HG02642 (cell line): ENCODE data around the gene PPP2R2C.

ENCODE experiments used
- ATAC-seq: cut with Tn5 transposase; IDR thresholded peaks from one replicate; pipeline ENCODE4 v1.9.1; 2021; ENCODE audit warnings: mild to moderate bottlenecking; ENCODE audit not compliant: unreplicated experiment, poor library complexity

Gene PPP2R2C

DNA sequence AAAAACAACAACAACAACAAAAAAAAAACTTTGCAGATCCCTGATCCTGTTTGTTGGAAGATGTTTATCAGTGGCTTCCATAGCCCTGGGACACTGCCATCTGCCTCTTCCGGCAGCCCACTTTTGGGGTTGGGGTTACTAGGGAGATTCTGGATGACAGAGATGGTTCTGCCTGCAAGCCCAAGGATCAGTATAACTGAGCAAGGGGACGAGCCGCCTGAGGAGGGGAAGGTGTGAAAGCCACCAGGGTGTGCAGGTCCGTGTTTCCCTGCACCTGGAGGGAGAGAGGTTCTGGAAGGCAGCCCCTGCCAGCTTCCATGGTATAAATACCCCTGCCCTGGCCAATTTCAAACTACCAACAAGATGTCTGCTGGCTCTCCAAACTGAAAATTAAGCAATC, 41.5 kb downstream of the PPP2R2C start:
- ATAC-seq = no peak

GRCh38 chr4:6427439-6428090, 44.8 kb downstream of the PPP2R2C start:
- ATAC-seq = no peak

DNA sequence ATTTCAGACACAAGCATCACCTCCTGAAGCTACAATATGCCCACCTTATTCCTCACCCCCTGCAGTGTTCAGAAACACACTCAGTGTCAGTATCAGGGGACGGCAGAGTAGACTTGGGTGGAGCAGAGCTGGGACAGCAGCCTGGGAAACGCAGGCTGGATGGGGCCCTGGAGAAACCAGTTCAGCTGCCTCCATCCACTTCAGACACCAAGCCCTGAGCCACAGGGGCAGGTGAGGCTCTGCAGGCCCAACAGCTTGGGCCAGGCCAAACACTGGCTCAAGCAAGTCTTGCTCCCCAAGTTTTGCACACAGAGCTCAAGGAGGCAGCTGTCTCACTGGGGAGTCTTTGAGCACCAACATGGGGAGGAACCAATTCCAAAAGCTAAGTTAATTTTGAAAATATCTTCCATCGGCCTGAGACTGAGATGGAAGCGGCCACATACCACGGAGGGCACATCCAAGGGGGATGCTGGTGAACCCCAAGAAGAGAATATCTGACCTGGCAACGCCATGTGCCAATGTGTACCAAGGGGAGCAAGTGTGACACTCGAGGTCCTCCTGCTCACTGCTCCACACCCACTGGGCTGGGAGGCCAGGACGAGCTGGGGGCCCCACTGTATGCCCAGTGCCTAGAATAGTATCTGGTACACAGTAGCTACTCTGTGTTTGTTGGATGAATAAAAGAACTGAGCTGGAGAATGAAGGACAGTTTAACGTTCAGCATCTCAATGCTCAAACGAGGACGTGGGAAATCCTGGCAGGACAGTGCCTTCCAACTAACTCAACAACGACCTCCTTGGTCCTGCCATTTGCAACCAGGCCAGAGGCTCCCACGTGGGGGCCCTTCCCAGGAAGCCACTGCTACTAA, 45.6 kb downstream of the PPP2R2C start:
- no peak for ATAC-seq

GRCh38 chr4:6425911-6426310, 46.5 kb downstream of the PPP2R2C start:
- no peak for ATAC-seq

- ATAC-seq = no peak
Observed at GRCh38 chr4:6425336-6425735, 47.1 kb downstream of the PPP2R2C start.

GRCh38 chr4:6424425-6424824, 48.0 kb downstream of the PPP2R2C start:
- ATAC-seq = no peak

- peak; percentile 87 for ATAC-seq
Observed at GRCh38 chr4:6423575-6423974, 48.8 kb downstream of the PPP2R2C start.

- no peak for ATAC-seq
Observed at GRCh38 chr4:6422866-6423265, 49.5 kb downstream of the PPP2R2C start.

- no peak for ATAC-seq
Observed at GRCh38 chr4:6422105-6422504, 50.3 kb downstream of the PPP2R2C start.

DNA sequence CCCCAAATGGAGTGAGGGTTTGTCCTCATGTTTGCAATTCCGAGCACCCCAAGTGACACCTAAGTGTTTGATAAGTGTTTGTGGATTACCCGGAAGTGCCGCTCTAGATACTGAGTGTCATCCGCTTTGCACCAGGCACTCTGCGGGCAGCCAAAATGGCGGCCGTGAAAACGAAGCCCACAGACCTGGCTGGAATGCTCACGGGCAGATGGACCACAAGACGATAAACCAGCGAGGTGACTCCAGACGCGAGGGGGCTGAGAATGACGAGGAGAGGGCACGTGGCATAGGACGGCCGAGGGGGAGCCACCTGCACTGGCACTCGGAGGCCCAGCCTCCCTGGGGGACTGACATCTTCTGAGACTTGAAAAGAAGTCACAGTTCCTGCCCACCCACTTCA, 51.0 kb downstream of the PPP2R2C start:
- no peak for ATAC-seq

DNA sequence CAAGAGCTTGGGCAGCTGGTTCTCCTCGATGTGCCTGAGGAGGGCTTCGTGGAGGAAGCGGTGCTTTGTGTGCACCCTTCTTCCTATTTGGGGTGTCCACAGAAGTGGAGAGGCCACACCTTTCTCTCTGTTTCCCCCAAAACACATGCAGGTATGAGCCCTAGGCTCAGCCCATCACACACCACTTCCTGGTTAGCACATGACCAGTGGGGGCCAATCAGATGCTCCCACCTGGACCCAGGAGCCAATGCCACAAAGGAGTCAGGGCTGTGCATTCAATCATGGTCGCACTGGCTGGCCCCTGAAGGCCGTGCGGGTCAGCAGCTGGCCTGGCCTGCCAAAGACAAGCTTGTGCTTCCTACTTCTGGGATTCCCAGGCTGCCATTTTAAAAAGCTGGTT, 51.4 kb downstream of the PPP2R2C start:
- ATAC-seq = no peak

DNA sequence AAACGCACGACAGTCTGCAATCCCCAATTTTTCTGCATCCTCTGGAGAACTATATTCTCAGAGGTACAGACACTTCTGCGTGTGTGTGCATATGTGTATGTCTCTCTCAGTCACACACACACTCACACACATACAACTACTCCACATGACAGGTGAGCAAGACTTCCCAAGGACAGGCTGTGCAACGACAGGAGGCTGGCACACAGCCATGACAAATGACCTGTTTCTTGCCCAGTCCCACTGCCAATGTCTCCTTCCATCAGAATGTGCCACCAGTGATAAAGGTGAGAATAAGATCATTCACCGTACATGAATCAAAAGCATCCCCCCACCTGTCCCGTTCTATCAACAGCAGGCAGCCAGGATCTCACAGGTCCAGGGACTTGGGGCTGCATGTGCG, 52.4 kb downstream of the PPP2R2C start:
- no peak for ATAC-seq

- ATAC-seq = no peak
Observed at GRCh38 chr4:6419452-6420028, 52.9 kb downstream of the PPP2R2C start.

DNA sequence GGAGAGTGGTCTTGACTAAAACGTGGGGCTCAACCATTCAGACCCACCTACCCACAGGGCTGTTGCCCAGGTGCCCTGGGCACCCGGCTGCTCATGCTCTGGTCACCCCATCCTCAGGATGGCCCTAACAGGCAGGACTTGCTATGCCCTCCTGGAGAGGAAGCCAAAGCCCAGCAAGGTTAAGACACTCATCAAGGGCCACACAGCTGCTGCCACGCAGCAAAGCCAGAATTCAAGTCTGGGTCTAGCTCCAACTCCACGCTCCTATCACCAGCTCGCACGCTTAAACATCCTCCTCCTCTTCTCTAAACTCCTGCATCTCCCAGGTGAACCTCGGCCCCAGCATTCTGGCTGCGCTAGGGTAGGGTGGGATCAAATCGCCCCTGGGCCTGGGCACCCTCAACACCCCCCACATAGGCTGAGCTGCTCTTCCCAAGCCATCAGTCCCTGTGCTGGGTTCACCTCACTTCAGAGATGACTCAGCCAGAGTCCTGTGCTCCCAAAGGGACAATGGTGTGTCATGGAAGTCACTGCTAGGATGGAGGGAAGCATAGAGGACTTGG, 54.1 kb downstream of the PPP2R2C start:
- no peak for ATAC-seq

DNA sequence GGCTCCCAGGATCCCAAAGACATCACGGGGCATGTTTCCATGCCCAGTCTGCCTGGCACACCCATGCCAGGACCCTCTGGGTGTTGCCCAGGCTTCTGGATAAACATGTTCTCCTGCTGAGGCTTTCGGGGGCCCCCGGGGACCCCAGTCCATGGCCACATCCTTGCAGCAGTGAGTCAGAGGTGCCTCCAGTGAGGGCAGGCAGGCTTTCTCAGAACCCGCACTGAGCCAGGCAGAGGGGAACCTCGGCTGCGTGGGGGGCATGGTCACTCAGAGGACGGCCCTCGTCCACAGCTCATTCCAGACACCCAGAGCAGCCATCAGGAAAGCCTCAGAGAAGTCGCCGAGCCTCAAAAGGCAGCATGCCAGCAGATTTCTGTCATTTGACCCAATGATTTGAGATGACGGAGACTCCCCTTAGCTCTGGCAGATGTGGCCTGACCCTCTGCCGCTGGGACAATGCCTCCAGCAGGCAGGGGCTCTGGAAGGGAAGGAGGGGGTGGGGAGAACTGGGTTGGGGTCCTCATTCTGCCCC, 54.8 kb downstream of the PPP2R2C start:
- no peak for ATAC-seq

GRCh38 chr4:6416518-6417286, 55.7 kb downstream of the PPP2R2C start:
- ATAC-seq = no peak

DNA sequence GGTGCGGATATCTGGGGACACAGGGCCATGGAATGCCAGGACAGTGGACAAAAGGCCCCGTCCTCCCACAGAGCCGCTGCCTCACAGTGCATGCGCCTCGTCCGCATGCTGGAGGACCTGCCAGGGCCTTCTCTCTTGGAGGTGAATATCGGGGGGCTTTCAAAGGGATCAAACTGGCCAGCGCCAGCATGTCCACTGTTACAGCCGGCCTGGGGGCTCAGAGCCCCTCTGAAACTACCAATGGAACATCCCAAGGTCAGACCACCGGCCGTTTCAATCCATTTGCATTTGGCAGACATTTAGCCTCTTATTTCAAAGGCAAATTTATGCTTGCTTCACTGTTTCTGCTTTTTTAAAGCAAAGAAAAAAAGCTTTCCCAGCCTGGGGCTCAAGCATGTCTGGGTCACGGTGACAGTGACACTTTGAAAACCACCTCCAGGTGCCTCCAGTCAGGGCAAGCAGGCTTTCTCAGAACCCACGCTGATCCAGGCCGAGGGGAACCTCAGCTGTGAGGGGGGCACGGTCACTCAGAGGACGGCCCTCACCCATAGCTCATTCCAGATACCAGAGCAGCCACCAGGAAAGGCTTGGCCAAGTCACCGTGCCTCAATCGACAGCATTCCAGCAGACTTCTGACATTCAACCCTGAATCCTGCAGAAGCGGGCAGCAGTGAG, 57.2 kb downstream of the PPP2R2C start:
- no peak for ATAC-seq

DNA sequence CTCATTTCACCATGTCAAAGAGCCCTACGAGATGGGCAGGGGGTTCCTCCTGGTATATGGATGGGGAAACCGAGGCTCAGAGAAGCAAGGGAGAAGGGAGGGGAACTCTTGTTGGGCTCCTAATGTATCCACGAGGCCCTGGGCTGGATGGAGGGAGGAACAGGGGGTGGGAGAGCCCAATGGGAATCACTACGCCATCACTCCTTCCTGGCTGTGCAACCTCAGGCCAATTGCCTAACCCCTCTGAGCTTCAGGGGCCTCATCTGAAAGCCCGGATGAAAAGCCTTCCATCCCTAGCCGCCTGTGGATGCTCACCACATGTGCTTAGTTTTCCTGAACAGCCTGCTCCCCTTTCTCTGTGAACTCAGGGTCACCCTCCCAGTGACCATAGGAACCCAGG, 57.8 kb downstream of the PPP2R2C start:
- ATAC-seq = no peak

GRCh38 chr4:6410664-6411063, 61.8 kb downstream of the PPP2R2C start:
- ATAC-seq = no peak

DNA sequence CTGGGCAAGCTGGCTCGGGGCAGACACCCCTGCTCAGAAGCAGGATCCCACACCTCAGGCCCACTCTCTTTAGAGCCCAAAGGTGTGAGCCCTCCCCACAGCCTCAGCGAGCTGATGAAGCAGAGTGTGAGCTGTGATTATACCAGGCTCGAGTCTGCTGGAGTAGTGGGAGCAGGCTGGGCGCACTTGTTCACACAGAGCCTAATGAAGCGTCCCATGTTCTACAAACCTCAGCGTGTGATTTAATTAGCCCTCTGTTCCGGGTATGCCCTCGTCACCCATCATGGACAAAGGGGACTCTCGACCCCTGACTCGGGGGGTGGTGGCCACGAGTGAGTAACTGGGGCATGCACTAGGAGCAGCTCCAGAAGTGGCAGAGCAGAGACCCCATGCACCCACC, 62.3 kb downstream of the PPP2R2C start:
- ATAC-seq = no peak
